Epithelial cell of proximal tubule (primary cell): ENCODE data around the gene PLEKHA6. TPM values are rescaled to one million over a fixed set of nuclear protein-coding genes. Genes with fewer than 3 reads are reported as not detected.
A peak's percentile ranks its signal among the peaks of the same experiment; 100 is the strongest.

Experiments
- DNase-seq: peaks from one replicate; pipeline ENCODE4 v3.0.0-alpha.2; 2011; ENCODE audit warnings: low read depth
- H3K4me3 ChIP-seq: 2 replicates; pipeline ENCODE4 v1.5.1; 2011; ENCODE audit warnings: low read depth, mild to moderate bottlenecking, low read length
- CTCF ChIP-seq: conservative IDR thresholded peaks from 2 replicates; pipeline ENCODE4 v1.5.1; 2012; ENCODE audit warnings: low read depth, mild to moderate bottlenecking, low read length
- total RNA-seq: library from RNA; depleted of rRNA; stranded (reverse); fragments of >200 nt; gene quantifications from 2 replicates; pipeline ENCODE4 v1.2.3, GENCODE V29; 2015

PLEKHA6 gene
- total RNA-seq, 1 donor from 2014 or later: 19.9 TPM

DNA sequence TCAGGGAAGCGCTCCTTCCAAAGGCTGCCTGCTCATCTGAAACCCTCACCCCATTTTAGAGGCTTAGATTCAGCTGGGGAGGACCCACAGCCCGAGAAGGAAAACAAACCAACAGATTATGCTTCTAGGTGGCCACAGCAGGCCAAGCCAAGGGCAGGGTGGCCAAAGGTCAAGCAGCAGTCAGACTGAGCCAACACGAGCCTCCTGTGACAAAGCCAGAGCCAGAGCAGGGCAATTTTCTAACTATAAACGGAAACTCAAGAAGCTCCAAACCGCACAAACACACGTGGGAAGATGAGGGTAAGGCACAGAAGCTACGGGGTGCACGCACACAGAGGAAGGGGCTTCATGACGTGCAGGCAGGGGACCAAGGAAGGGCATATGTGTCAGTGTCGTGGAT lies 64.1 kb downstream of the PLEKHA6 start:
- no peak for DNase-seq
- no peak overlapping the region for H3K4me3 ChIP-seq
- TF ChIP-seq CTCF: no peak

DNA sequence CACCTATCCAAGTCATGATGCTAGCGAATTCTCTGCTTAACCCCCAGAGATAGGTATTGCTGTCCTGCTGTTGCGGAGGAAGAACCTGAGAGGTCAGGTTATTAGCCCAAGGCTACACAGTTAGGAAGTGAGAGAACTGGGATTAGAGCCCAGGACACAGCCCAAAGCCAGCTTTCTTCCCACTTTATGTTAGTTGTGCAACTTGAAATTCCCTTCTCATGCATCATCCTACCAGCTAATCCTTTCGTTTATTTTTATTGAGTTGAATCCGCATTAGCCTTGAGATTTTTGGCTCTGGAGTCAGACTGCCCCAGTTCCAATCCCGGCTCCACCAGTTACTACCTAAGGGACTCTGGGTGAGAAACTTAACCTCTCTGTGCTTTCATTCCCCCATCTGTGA lies 65.4 kb downstream of the PLEKHA6 start:
- H3K4me3 ChIP-seq: no peak overlapping the region
- no peak for TF ChIP-seq CTCF
- peak; percentile 41 for DNase-seq

DNA sequence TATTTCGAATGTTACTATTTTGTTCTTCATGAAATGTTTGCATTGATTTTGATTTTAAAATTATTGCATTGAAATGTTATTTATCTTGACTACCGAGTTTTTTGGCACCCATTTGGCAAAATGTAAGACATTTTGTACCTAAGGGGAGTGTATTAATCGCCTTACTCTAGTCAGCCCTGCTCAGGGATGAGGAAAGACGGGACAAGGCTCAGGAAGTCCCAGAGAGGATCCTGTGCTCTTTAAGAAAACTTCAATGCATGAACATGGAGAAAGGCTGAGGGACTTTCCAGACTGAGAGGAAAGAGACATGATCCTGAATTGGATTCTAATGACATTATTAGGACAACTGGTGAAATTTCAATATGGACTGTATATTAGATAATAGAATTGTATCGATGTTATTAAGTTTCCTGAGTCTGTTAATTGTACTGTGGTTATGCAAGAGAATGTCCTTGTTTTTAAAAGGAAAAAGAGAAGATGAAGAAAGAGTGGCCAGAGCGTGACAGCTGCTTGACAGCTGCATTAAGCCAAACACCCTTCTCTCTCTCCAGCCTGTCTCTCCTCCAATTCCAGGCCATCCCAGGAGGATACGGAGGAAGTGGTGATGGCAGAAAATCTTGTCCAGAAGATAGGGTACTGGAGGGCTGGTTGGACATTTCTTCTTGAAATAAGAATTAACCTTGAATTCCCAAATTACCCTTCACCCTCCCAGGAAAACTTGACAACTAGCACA lies 66.0 kb downstream of the PLEKHA6 start:
- no peak for TF ChIP-seq CTCF
- no peak for DNase-seq
- no peak overlapping the region for H3K4me3 ChIP-seq

GRCh38 chr1:204292740-204293139 lies 67.0 kb downstream of the PLEKHA6 start:
- no peak for TF ChIP-seq CTCF
- DNase-seq: no peak

GRCh38 chr1:204289280-204289679 lies 70.4 kb downstream of the PLEKHA6 start:
- TF ChIP-seq CTCF: no peak
- no peak for DNase-seq
- H3K4me3 ChIP-seq: no peak overlapping the region

More at GRCh38 chr1:204292740-204293139, 67.0 kb downstream of the PLEKHA6 start:
- no peak overlapping the region for H3K4me3 ChIP-seq

- peak overlapping the region; percentile 40 for H3K4me3 ChIP-seq
- peak; percentile 16 for TF ChIP-seq CTCF
- peak; percentile 73 for DNase-seq
These were observed 71.6 kb downstream of the PLEKHA6 start for GRCh38 chr1:204288021-204288588.

DNA sequence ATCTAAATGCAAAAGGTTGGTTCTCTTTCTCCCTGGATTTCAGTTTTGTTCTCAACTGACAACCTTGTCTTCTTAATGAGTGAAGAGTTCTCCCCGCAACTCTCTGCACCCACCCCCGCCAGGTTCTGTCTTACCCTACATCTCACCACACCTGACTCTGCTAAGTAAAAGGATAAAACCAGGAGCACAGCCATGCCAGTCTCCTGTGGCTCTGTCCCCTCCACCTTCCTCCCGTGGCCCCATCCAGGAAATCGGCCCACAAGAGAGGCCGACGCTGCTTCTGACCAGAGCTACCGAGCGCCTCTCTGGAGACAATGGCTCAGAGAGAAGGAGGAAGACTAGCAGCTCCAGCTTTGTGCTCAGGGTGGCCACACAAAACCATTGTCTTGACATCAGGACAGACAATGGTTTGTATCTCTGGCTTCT lies 72.2 kb downstream of the PLEKHA6 start:
- no peak for DNase-seq
- no peak for TF ChIP-seq CTCF
- H3K4me3 ChIP-seq: peak overlapping the region; percentile 40
